AG04450 (cell line): ENCODE data around the gene TTC7B. TPM values are rescaled to one million over a fixed set of nuclear protein-coding genes. Genes with fewer than 3 reads are reported as not detected.

Experiments used
- CTCF ChIA-PET: fragments of 300-600, 350-600 bp; formaldehyde crosslinking; extraction: SDS; loops from one replicate; lab custom pipeline; 2022; ENCODE audit warnings: antibody characterized with exemption, inconsistent platforms; lab: Charles Lee
- POLR2A ChIA-PET: fragments of 350-600 bp; formaldehyde crosslinking; extraction: SDS; loops from one replicate; lab custom pipeline; 2021; ENCODE audit warnings: antibody characterized with exemption, inconsistent platforms; lab: Yijun Ruan, JAX
- DNase-seq: peaks from one replicate; pipeline ENCODE4 v3.0.0-alpha.2; 2011; ENCODE audit warnings: low read depth, low spot score
- H3K27ac ChIP-seq: one replicate; pipeline ENCODE4 v1.5.1; 2012; ENCODE audit warnings: low read depth, low read length, control low read depth
- H3K27me3 ChIP-seq: one replicate; pipeline ENCODE4 v1.6.0; 2012; ENCODE audit warnings: low read length; ENCODE audit not compliant: control insufficient read depth, insufficient read depth
- H3K4me3 ChIP-seq: 2 replicates; pipeline ENCODE4 v1.5.1; 2011; ENCODE audit warnings: mild to moderate bottlenecking, low read depth, low read length, control low read depth
- H3K9me3 ChIP-seq: 2 replicates; pipeline ENCODE4 v1.5.1; 2012; ENCODE audit warnings: low read length; ENCODE audit not compliant: control insufficient read depth, insufficient read depth
- polyA plus RNA-seq: library from polyadenylated mRNA; depleted of rRNA; stranded (reverse); fragments of >200 nt; gene quantifications from 2 replicates; pipeline ENCODE4 v1.2.3, GENCODE V29; 2011
- TF ChIP-seq, protein P1 (sequence below): IDR thresholded peaks from 2 replicates; pipeline ENCODE4 v1.5.1; 2011; ENCODE audit warnings: low read depth, low read length, control low read depth, inconsistent platforms

The TTC7B gene
- polyA plus RNA-seq, 1 experiment, result 36.0 TPM

DNA sequence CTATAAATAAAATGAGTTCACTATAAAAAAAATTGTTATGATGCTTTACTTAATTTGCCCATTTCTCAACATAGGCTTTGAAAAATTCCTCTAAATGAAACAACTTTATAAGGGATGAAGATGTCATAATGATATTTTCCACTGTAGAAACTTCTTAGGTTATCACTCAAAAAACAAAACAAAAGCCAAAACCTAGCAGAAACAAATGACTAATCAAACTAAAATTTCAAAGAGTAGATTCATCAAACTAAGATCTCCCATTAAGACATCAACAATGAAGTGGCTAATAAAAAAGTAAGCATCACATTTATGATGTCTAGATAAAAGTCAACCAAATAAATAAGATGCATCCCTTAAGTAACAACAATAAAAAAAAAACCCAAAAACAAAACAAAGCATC is 36.9 kb upstream of the TTC7B start:
- Histone ChIP-seq H3K27ac (no peak overlapping the region), H3K4me3 (no peak overlapping the region), H3K9me3 (no peaks in the 10 kb centered on the region), H3K27me3 (no peaks in the 10 kb centered on the region)
- TF ChIP-seq, protein P1, sequence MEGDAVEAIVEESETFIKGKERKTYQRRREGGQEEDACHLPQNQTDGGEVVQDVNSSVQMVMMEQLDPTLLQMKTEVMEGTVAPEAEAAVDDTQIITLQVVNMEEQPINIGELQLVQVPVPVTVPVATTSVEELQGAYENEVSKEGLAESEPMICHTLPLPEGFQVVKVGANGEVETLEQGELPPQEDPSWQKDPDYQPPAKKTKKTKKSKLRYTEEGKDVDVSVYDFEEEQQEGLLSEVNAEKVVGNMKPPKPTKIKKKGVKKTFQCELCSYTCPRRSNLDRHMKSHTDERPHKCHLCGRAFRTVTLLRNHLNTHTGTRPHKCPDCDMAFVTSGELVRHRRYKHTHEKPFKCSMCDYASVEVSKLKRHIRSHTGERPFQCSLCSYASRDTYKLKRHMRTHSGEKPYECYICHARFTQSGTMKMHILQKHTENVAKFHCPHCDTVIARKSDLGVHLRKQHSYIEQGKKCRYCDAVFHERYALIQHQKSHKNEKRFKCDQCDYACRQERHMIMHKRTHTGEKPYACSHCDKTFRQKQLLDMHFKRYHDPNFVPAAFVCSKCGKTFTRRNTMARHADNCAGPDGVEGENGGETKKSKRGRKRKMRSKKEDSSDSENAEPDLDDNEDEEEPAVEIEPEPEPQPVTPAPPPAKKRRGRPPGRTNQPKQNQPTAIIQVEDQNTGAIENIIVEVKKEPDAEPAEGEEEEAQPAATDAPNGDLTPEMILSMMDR, result no peak
- ChIA-PET CTCF (no interaction called here), POLR2A (no interaction called here)
- no peak for DNase-seq

DNA sequence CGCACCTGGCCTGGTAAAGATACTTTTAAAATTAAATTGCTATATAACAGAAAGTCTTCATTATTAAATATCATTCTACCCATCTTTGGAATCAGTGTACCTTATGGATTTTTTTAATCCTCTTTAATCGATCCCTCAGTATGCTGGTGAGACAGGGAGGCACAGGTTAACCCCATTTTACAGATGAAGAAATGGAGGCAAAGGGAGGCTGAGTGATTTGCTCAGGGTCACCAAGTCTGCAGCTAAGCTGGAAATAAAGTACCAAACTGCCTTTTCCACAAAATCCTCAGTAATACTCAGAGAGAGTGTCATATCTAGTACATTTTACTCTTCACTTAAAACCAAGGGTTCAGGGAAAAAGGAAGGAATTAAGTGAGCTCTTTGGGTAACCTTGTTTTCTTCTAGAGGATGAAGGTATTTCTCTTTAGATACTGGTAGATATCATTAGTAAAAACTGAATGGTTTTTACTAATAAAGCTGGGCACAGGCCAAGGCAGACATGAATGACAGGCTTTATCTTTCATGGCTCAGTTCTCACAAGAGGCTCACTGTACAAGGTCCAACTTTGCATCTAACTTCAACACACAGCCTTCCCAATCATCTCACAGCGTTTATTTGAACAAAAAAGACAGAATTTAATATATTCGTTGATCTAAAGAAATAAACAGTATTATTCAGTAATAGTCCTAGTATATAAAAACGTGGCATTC is 35.3 kb upstream of the TTC7B start:
- DNase-seq, result no peak
- TF ChIP-seq, protein P1, result no peak
- H3K9me3 ChIP-seq, result no peaks in the 10 kb centered on the region
- H3K4me3 ChIP-seq, result no peak overlapping the region
- CTCF ChIA-PET, result no interaction called here
- no peak overlapping the region for H3K27ac ChIP-seq
- POLR2A ChIA-PET, result no interaction called here
- no peaks in the 10 kb centered on the region for H3K27me3 ChIP-seq

DNA sequence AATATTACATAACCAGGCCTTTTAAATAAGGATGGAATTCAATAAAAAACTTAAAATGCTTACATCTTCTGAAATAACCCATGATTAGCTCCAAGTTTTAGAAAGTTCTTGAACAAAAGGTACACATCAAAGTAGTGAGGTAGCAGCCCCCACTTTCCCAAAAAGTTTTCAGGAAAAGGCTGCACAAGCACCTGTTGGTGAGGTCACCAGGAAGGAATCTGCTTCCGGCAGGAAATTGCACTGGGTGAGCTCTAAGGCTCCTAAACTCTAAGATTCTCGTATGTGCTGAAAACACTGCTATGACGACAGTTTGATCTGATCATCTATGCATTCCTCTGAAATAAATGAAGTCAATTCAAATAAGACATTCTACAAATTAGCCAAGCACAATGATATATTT is 34.3 kb upstream of the TTC7B start:
- POLR2A ChIA-PET, result interaction anchor here (0.7 kb wide), 1 partner anchor 35 kb away, joined by 4 read pairs; no protein-coding TSS in a partner anchor
- no peak overlapping the region for H3K27ac ChIP-seq

DNA sequence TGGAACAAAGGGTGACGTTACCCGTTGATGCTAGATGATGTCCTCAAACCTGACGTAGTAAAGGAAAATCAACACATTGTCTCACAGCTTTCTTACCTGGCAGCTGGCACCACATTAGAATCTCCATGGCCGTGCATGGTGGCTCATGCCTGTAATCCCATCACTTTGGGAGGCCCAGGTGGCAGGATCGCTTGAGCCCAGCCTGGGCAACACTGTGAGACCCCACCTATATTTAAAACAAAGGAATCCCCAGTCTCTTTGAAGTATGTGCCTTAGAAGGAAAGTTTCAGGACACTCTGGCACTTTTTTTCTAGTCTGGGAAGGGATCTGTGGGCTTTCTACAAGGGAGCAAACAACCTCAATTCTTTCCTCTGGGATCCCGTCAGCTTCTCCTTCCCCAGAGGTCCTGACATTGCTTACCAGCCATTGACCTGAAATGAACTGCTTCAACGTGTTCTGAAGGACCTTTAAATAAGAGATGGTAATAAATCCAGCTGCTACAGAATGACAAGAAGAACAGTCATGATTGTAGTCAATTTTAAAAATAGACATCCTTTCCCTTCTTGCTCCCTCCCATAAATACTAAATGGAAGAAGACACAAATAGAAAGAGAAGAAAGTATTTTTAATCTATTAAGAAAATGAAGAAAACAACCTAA is 33.7 kb upstream of the TTC7B start:
- no peak for DNase-seq
- H3K9me3 ChIP-seq, result no peaks in the 10 kb centered on the region
- no peak overlapping the region for H3K27ac ChIP-seq
- H3K4me3 ChIP-seq, result no peak overlapping the region
- H3K27me3 ChIP-seq, result no peaks in the 10 kb centered on the region
- ChIA-PET CTCF (interaction anchor here (0.7 to 2.3 kb wide), 5 partner anchors 323 to 548 kb away, joined by 3 to 6 read pairs (median 4); no protein-coding TSS in a partner anchor), POLR2A (interaction anchor here (0.7 kb wide), 1 partner anchor 34 kb away, joined by 4 read pairs; no protein-coding TSS in a partner anchor)
- TF ChIP-seq, protein P1, result no peak

More for the DNA sequence above, 34.3 kb upstream of the TTC7B start:
- TF ChIP-seq, protein P1, result no peak
- CTCF ChIA-PET, result interaction anchor here (0.7 to 1.9 kb wide), 4 partner anchors 323 to 549 kb away, joined by 3 to 5 read pairs (median 4); no protein-coding TSS in a partner anchor
- no peaks in the 10 kb centered on the region for H3K9me3 ChIP-seq
- no peaks in the 10 kb centered on the region for H3K27me3 ChIP-seq
- no peak for DNase-seq
- H3K4me3 ChIP-seq, result no peak overlapping the region
